HEK293 (cell line): ENCODE measurements around the gene KRTAP10-5.
"Not testable (repeated sequence)": the region's sequence is repeated elsewhere in the genome, so short reads cannot be mapped to it uniquely, and the experiment has no call there.

Experiments
- CTCF ChIA-PET: fragments of 350-600 bp; formaldehyde crosslinking; extraction: SDS; loops from one replicate; lab custom pipeline; 2021; ENCODE audit warnings: antibody characterized with exemption; lab: Yijun Ruan, JAX
- POLR2A ChIA-PET: fragments of 300-600 bp; formaldehyde crosslinking; extraction: SDS; loops from one replicate; lab custom pipeline; 2020; ENCODE audit warnings: antibody characterized with exemption, inconsistent platforms; lab: Yijun Ruan, JAX
- H3K27ac ChIP-seq: fragments of 200-500 bp; sonication (Bioruptor generic); 2 replicates; pipeline ENCODE4 v1.5.1; 2014; ENCODE audit warnings: low read depth, low read length, control low read depth, inconsistent platforms; ENCODE audit errors: extremely low read depth
- H3K36me3 ChIP-seq, 2 experiments: fragments of 200-500 bp in 1 of 2; sonication (Bioruptor generic) in 1 of 2; 1 replicate in 1 of 2; 2 replicates in 1 of 2; pipeline ENCODE4 v1.5.1; 2014 to 2017; ENCODE audit warnings: inconsistent platforms in 2 of 2, low read length in 2 of 2; ENCODE audit not compliant: control insufficient read depth in 2 of 2, insufficient read depth in 1 of 2
- H3K4me1 ChIP-seq: fragments of 200-500 bp; sonication (Bioruptor generic); 2 replicates; pipeline ENCODE4 v1.5.1; 2014; ENCODE audit warnings: mild to moderate bottlenecking, low read length, inconsistent platforms; ENCODE audit not compliant: control insufficient read depth, insufficient read depth
- H3K4me3 ChIP-seq: 2 replicates; pipeline ENCODE4 v1.5.1; 2011; ENCODE audit warnings: low read depth, mild to moderate bottlenecking, control low read depth, low read length, moderate library complexity
- H3K9me3 ChIP-seq: fragments of 200-500 bp; sonication (Bioruptor generic); 2 replicates; pipeline ENCODE4 v1.5.1; 2014; ENCODE audit warnings: low read depth, low read length, inconsistent platforms; ENCODE audit not compliant: control insufficient read depth, insufficient read depth
- EGR2 ChIP-seq: fragments of 450-650 bp; formaldehyde crosslinking; IDR thresholded peaks from 2 replicates; pipeline ENCODE4 v1.5.1; 2016; ENCODE audit warnings: low read depth, missing biosample characterization, missing genetic modification characterization
- MEIS1 ChIP-seq: sonication (generic); formaldehyde crosslinking; IDR thresholded peaks from 2 replicates; pipeline ENCODE4 v1.8.1; 2022; ENCODE audit warnings: missing genetic modification reagents, mild to moderate bottlenecking, borderline replicate concordance
- ZFHX2 ChIP-seq: fragments of 450-650 bp; formaldehyde crosslinking; conservative IDR thresholded peaks from 2 replicates; pipeline ENCODE4 v1.5.1; 2016; ENCODE audit warnings: missing biosample characterization, missing genetic modification characterization
- ZFP37 ChIP-seq: fragments of 450-650 bp; formaldehyde crosslinking; IDR thresholded peaks from 2 replicates; pipeline ENCODE4 v1.5.1; 2016; ENCODE audit warnings: missing biosample characterization, missing genetic modification characterization
- ZFP69B ChIP-seq: fragments of 450-650 bp; formaldehyde crosslinking; IDR thresholded peaks from 2 replicates; pipeline ENCODE4 v1.5.1; 2016; ENCODE audit warnings: missing biosample characterization, missing genetic modification characterization
- ZIC2 ChIP-seq: fragments of 450-650 bp; formaldehyde crosslinking; IDR thresholded peaks from 2 replicates; pipeline ENCODE4 v1.5.1; 2016; ENCODE audit warnings: missing biosample characterization, missing genetic modification characterization
- ZNF202 ChIP-seq: fragments of 450-650 bp; formaldehyde crosslinking; IDR thresholded peaks from 2 replicates; pipeline ENCODE4 v1.5.1; 2016; ENCODE audit warnings: missing biosample characterization, missing genetic modification characterization, borderline replicate concordance
- ZNF221 ChIP-seq: fragments of 450-650 bp; formaldehyde crosslinking; IDR thresholded peaks from 2 replicates; pipeline ENCODE4 v1.5.1; 2017; ENCODE audit warnings: missing biosample characterization, missing genetic modification characterization, borderline replicate concordance
- ZNF341 ChIP-seq: fragments of 450-650 bp; formaldehyde crosslinking; IDR thresholded peaks from 2 replicates; pipeline ENCODE4; 2016; ENCODE audit warnings: low read depth, missing biosample characterization, missing genetic modification characterization
- ZNF521 ChIP-seq: fragments of 450-650 bp; formaldehyde crosslinking; IDR thresholded peaks from 2 replicates; pipeline ENCODE4 v1.5.1; 2017; ENCODE audit warnings: missing biosample characterization, mild to moderate bottlenecking, missing genetic modification characterization
- ZNF596 ChIP-seq: fragments of 450-650 bp; IDR thresholded peaks from 2 replicates; pipeline ENCODE4 v1.5.0; 2018; ENCODE audit warnings: missing biosample characterization, mild to moderate bottlenecking, missing genetic modification characterization, moderate library complexity
- ZNF624 ChIP-seq: fragments of 450-650 bp; formaldehyde crosslinking; IDR thresholded peaks from 2 replicates; pipeline ENCODE4 v1.5.1; 2017; ENCODE audit warnings: missing biosample characterization, missing genetic modification characterization
- ZNF677 ChIP-seq: fragments of 450-650 bp; IDR thresholded peaks from 2 replicates; pipeline ENCODE4 v1.5.0; 2018; ENCODE audit warnings: missing biosample characterization, mild to moderate bottlenecking, missing genetic modification characterization, moderate library complexity
- ZNF776 ChIP-seq: fragments of 450-650 bp; formaldehyde crosslinking; IDR thresholded peaks from 2 replicates; pipeline ENCODE4 v1.5.0; 2017; ENCODE audit warnings: missing biosample characterization, missing genetic modification characterization, borderline replicate concordance
- TF ChIP-seq, protein P1 (sequence below): fragments of 450-650 bp; formaldehyde crosslinking; IDR thresholded peaks from 2 replicates; pipeline ENCODE4 v1.5.1; 2016; ENCODE audit warnings: missing biosample characterization, missing genetic modification characterization
- TF ChIP-seq, protein P2 (sequence below): fragments of 450-650 bp; formaldehyde crosslinking; IDR thresholded peaks from 2 replicates; pipeline ENCODE4 v1.5.1; 2016; ENCODE audit warnings: missing biosample characterization, missing genetic modification characterization
- TF ChIP-seq, protein P3 (sequence below): fragments of 450-650 bp; formaldehyde crosslinking; IDR thresholded peaks from 2 replicates; pipeline ENCODE4 v1.5.1; 2016; ENCODE audit warnings: missing biosample characterization, missing genetic modification characterization
- TF ChIP-seq, protein P4 (sequence below): fragments of 450-650 bp; formaldehyde crosslinking; IDR thresholded peaks from 2 replicates; pipeline ENCODE4 v1.5.1; 2016; ENCODE audit warnings: missing biosample characterization, missing genetic modification characterization

Gene KRTAP10-5

DNA sequence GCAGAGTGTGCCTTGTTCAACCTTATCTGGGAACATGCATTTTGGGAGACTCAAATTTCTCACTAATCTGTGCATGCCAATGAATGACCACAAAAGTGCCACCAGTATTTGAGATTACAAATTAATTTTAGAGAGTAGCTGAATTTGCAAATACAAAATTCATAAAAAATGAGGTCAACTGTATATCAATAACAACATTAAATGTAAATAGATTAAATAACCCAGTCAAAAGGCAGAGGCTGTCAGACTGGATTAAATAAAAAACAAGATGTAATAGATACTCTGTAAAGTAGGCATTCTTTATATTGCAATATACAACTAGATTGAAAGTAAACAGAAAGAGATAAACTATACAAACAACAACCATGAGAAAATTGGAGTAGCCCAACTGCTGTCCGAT is 16.3 kb downstream of the KRTAP10-5 start (continued):
- TF ChIP-seq, protein P1, sequence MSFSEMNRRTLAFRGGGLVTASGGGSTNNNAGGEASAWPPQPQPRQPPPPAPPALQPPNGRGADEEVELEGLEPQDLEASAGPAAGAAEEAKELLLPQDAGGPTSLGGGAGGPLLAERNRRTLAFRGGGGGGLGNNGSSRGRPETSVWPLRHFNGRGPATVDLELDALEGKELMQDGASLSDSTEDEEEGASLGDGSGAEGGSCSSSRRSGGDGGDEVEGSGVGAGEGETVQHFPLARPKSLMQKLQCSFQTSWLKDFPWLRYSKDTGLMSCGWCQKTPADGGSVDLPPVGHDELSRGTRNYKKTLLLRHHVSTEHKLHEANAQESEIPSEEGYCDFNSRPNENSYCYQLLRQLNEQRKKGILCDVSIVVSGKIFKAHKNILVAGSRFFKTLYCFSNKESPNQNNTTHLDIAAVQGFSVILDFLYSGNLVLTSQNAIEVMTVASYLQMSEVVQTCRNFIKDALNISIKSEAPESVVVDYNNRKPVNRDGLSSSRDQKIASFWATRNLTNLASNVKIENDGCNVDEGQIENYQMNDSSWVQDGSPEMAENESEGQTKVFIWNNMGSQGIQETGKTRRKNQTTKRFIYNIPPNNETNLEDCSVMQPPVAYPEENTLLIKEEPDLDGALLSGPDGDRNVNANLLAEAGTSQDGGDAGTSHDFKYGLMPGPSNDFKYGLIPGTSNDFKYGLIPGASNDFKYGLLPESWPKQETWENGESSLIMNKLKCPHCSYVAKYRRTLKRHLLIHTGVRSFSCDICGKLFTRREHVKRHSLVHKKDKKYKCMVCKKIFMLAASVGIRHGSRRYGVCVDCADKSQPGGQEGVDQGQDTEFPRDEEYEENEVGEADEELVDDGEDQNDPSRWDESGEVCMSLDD: no peak
- TF ChIP-seq ZNF341 (tag by site-specific recombination) (no peak), ZNF677 (tag by site-specific recombination) (no peak), ZNF202 (tag by site-specific recombination) (no peak), ZNF776 (tag by site-specific recombination) (no peak), ZNF624 (tag by site-specific recombination) (no peak), ZNF521 (tag by site-specific recombination) (no peak), ZFP69B (tag by site-specific recombination) (no peak), ZNF596 (tag by site-specific recombination) (no peak), ZNF221 (no peak), ZFP37 (tag by site-specific recombination) (no peak)
- TF ChIP-seq, protein P2, sequence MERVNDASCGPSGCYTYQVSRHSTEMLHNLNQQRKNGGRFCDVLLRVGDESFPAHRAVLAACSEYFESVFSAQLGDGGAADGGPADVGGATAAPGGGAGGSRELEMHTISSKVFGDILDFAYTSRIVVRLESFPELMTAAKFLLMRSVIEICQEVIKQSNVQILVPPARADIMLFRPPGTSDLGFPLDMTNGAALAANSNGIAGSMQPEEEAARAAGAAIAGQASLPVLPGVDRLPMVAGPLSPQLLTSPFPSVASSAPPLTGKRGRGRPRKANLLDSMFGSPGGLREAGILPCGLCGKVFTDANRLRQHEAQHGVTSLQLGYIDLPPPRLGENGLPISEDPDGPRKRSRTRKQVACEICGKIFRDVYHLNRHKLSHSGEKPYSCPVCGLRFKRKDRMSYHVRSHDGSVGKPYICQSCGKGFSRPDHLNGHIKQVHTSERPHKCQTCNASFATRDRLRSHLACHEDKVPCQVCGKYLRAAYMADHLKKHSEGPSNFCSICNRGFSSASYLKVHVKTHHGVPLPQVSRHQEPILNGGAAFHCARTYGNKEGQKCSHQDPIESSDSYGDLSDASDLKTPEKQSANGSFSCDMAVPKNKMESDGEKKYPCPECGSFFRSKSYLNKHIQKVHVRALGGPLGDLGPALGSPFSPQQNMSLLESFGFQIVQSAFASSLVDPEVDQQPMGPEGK (tag by site-specific recombination): no peak
- TF ChIP-seq, protein P3, sequence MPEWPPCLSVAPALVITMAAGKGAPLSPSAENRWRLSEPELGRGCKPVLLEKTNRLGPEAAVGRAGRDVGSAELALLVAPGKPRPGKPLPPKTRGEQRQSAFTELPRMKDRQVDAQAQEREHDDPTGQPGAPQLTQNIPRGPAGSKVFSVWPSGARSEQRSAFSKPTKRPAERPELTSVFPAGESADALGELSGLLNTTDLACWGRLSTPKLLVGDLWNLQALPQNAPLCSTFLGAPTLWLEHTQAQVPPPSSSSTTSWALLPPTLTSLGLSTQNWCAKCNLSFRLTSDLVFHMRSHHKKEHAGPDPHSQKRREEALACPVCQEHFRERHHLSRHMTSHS (tag by site-specific recombination): no peak

DNA sequence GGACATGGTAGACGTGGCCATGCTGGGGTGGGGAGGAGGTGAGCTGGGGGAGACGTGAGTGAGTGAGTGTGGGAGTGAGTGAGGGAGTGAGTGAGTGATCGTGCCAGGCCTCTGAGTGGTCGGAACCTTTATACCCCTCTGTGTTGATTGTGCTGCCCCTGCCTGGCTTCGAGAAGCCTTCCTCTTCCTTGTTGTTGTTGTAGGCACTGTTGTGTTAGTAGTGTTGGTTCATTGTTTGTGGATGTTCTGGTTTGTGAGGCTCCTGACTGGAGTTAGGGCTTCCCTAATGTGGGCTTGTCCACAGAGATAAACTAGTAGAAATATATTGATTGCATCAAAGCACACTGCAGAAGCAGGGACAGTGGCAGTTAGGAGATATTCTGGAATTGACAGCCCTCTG is 21.7 kb downstream of the KRTAP10-5 start, which contains the start of gene KRTAP10-3:
Gene KRTAP10-3 (minus strand): TSS at position 101 of the 400 bp plus-strand sequence. CDS start 80 bp downstream, at position 21.
- H3K4me3 ChIP-seq: no peak within 1 kb of the TSS
- no peak within 1 kb of the TSS for H3K27ac ChIP-seq
- POLR2A ChIA-PET: no interaction called here
- CTCF ChIA-PET: interaction anchor here (0.9 kb wide), 1 partner anchor 132 kb away, joined by 4 read pairs; no protein-coding TSS in a partner anchor
- no peaks in the 10 kb centered on the region for H3K4me1 ChIP-seq
- H3K36me3 ChIP-seq: no peaks in the 10 kb centered on the region
- TF ChIP-seq ZFHX2 (tag by site-specific recombination) (0 out of 2 replicates have a peak, but pooled peaks have one; percentile 12), MEIS1 (CRISPR knock-in tag) (no peak), EGR2 (tag by site-specific recombination) (0 out of 2 replicates have a peak, but pooled peaks have one; percentile 7)
- TF ChIP-seq, protein P4, sequence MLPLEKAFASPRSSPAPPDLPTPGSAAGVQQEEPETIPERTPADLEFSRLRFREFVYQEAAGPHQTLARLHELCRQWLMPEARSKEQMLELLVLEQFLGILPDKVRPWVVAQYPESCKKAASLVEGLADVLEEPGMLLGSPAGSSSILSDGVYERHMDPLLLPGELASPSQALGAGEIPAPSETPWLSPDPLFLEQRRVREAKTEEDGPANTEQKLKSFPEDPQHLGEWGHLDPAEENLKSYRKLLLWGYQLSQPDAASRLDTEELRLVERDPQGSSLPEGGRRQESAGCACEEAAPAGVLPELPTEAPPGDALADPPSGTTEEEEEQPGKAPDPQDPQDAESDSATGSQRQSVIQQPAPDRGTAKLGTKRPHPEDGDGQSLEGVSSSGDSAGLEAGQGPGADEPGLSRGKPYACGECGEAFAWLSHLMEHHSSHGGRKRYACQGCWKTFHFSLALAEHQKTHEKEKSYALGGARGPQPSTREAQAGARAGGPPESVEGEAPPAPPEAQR: no peak
- no peaks in the 10 kb centered on the region for H3K9me3 ChIP-seq

DNA sequence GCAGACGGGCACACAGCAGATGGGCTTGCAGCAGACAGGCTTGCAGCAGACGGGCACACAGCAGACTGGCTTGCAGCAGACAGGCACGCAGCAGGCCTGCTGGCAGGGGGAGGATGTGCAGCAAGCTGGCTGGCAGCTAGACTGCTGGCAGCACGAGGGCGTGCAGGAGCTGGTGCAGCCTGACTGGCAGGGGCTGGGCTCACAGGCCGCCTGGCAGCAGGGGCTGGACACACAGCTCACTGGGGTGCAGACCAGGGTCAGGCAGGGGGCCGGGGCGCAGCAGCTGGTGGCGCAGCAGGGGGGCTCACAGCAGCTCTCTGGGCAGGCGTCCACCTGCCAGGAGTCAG is 22.1 kb downstream of the KRTAP10-5 start:
- CTCF ChIA-PET: interaction anchor here (0.9 kb wide), 1 partner anchor 132 kb away, joined by 4 read pairs; no protein-coding TSS in a partner anchor
- not testable (repeated sequence) for H3K36me3 ChIP-seq, H3K4me1 ChIP-seq
- 0 out of 2 replicates have a peak, but pooled peaks have one; percentile 32 for TF ChIP-seq ZIC2
- TF ChIP-seq, all 188 proteins: peak for 1; not testable (repeated sequence) for 187
- H3K4me3 ChIP-seq, H3K27ac ChIP-seq, POLR2A ChIA-PET, H3K9me3 ChIP-seq: not testable (repeated sequence)
